Nucleus accumbens (tissue), 56 donors: ENCODE results near the gene AP5S1.
A peak's percentile ranks its signal among the peaks of the same experiment; 100 is the strongest.

Source experiments
- DNase-seq, 56 donors: peaks; one replicate each; lab custom pipeline; 2025; lab: John Stamatoyannopoulos, UW

The AP5S1 gene

GRCh38 chr20:3820048-3820900 lies at the start of gene AP5S1:
AP5S1 (plus strand) TSS chr20:3820547; CDS start chr20:3822118, 1,571 bp downstream.
- DNase-seq: peak; percentile 74 to 99 (median 95)

GRCh38 chr20:3771552-3772058 lies 48.7 kb upstream of the AP5S1 start:
- no peak for DNase-seq

GRCh38 chr20:3775457-3776108 lies 44.8 kb upstream of the AP5S1 start:
- no peak for DNase-seq

- no peak for DNase-seq
These were observed 43.0 kb upstream of the AP5S1 start for GRCh38 chr20:3777381-3777715.

- peak in 3 of 56 donors; percentile 21 to 53 (median 41) for DNase-seq
These were observed 42.4 kb upstream of the AP5S1 start for GRCh38 chr20:3777716-3778629.

GRCh38 chr20:3778976-3779375 lies 41.4 kb upstream of the AP5S1 start:
- peak in 12 of 56 donors; percentile 15 to 55 (median 37) for DNase-seq

GRCh38 chr20:3781153-3781910 lies 39.0 kb upstream of the AP5S1 start, which contains the start of gene SPEF1:
SPEF1 (minus strand) TSS chr20:3781448; CDS start chr20:3781287, 161 bp downstream.
- DNase-seq: peak in 53 of 56 donors; percentile 18 to 90 (median 69)

- DNase-seq: no peak
These were observed 37.8 kb upstream of the AP5S1 start for GRCh38 chr20:3782597-3782996.

GRCh38 chr20:3783068-3783489 lies 37.3 kb upstream of the AP5S1 start:
- no peak for DNase-seq

- peak in 4 of 56 donors; percentile 14 to 42 (median 25) for DNase-seq
These were observed 36.7 kb upstream of the AP5S1 start for GRCh38 chr20:3783511-3784195.

GRCh38 chr20:3784216-3784853 lies 36.0 kb upstream of the AP5S1 start:
- no peak for DNase-seq

- DNase-seq: no peak
These were observed 35.5 kb upstream of the AP5S1 start for GRCh38 chr20:3784863-3785239.

- DNase-seq: peak in 1 of 56 donors; percentile 20
These were observed 34.9 kb upstream of the AP5S1 start for GRCh38 chr20:3785240-3786125.

- DNase-seq: peak in 21 of 56 donors; percentile 19 to 59 (median 33)
These were observed 34.2 kb upstream of the AP5S1 start for GRCh38 chr20:3786126-3786484.

GRCh38 chr20:3786665-3787323 lies 33.6 kb upstream of the AP5S1 start, which contains the start of gene CENPB:
CENPB (minus strand) TSS chr20:3786740; CDS start chr20:3786483, 257 bp downstream.
- peak in 54 of 56 donors; percentile 26 to 94 (median 76) for DNase-seq

- no peak for DNase-seq
These were observed 32.9 kb upstream of the AP5S1 start for GRCh38 chr20:3787324-3788014.
